HEK293 (cell line): ENCODE results near the gene HMX2.

Experiments
- SETDB1 ChIP-seq: IDR thresholded peaks from one replicate; pipeline ENCODE4 v1.6.1; 2017; ENCODE audit warnings: mild to moderate bottlenecking, low read length, moderate library complexity, mixed read lengths; ENCODE audit not compliant: insufficient read length
- SP2 ChIP-seq: fragments of 450-650 bp; formaldehyde crosslinking; IDR thresholded peaks from 2 replicates; pipeline ENCODE4 v1.5.1; 2016; ENCODE audit warnings: missing biosample characterization, missing genetic modification characterization
- ZBTB7A ChIP-seq: fragments of 450-650 bp; formaldehyde crosslinking; IDR thresholded peaks from 2 replicates; pipeline ENCODE4 v1.5.1; 2016; ENCODE audit warnings: low read depth, missing biosample characterization, missing genetic modification characterization
- ZNF155 ChIP-seq: fragments of 450-650 bp; formaldehyde crosslinking; IDR thresholded peaks from 2 replicates; pipeline ENCODE4 v1.5.1; 2016; ENCODE audit warnings: missing biosample characterization, missing genetic modification characterization
- ZNF266 ChIP-seq: fragments of 450-650 bp; formaldehyde crosslinking; IDR thresholded peaks from 2 replicates; pipeline ENCODE4 v1.5.1; 2016; ENCODE audit warnings: missing biosample characterization, missing genetic modification characterization, low read depth
- ZNF350 ChIP-seq: fragments of 450-650 bp; formaldehyde crosslinking; IDR thresholded peaks from 2 replicates; pipeline ENCODE4 v1.5.0; 2017; ENCODE audit warnings: missing biosample characterization, mild to moderate bottlenecking, missing genetic modification characterization
- TF ChIP-seq, protein P1 (sequence below): fragments of 450-650 bp; formaldehyde crosslinking; IDR thresholded peaks from 2 replicates; pipeline ENCODE4 v1.5.1; 2016; ENCODE audit warnings: missing biosample characterization, missing genetic modification characterization
- TF ChIP-seq, protein P2 (sequence below): fragments of 450-650 bp; formaldehyde crosslinking; IDR thresholded peaks from 2 replicates; pipeline ENCODE4 v1.5.1; 2017; ENCODE audit warnings: missing biosample characterization, missing genetic modification characterization
- TF ChIP-seq, protein P3 (sequence below): fragments of 450-650 bp; formaldehyde crosslinking; IDR thresholded peaks from 2 replicates; pipeline ENCODE4 v1.5.1; 2016; ENCODE audit warnings: missing biosample characterization, missing genetic modification characterization

DNA sequence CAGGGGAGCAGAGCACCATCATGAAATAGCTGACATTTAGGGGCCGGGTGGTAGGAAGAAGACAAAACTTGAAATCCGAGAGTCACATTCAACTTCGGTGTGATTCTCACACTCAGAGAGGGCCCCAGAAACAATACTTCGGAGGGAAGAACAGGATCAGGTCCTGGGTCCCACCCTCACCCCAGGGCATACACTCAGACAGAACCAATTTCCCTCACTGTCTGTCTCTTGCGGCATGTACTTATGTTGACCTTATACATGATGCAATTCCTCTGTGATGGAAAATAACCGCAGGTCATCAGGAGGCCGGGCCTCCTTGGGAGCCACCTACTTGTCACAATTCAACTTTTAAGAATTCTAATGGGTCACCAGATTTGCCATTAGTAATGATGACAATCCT is 38.5 kb upstream of the HMX2 start:
- TF ChIP-seq, protein P1, sequence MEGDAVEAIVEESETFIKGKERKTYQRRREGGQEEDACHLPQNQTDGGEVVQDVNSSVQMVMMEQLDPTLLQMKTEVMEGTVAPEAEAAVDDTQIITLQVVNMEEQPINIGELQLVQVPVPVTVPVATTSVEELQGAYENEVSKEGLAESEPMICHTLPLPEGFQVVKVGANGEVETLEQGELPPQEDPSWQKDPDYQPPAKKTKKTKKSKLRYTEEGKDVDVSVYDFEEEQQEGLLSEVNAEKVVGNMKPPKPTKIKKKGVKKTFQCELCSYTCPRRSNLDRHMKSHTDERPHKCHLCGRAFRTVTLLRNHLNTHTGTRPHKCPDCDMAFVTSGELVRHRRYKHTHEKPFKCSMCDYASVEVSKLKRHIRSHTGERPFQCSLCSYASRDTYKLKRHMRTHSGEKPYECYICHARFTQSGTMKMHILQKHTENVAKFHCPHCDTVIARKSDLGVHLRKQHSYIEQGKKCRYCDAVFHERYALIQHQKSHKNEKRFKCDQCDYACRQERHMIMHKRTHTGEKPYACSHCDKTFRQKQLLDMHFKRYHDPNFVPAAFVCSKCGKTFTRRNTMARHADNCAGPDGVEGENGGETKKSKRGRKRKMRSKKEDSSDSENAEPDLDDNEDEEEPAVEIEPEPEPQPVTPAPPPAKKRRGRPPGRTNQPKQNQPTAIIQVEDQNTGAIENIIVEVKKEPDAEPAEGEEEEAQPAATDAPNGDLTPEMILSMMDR (tag by site-specific recombination): no peak
- TF ChIP-seq SETDB1 (no peak), ZNF350 (no peak), SP2 (tag by site-specific recombination) (no peak), ZBTB7A (tag by site-specific recombination) (no peak), ZNF155 (tag by site-specific recombination) (no peak), ZNF266 (tag by site-specific recombination) (no peak)
- TF ChIP-seq, protein P2, sequence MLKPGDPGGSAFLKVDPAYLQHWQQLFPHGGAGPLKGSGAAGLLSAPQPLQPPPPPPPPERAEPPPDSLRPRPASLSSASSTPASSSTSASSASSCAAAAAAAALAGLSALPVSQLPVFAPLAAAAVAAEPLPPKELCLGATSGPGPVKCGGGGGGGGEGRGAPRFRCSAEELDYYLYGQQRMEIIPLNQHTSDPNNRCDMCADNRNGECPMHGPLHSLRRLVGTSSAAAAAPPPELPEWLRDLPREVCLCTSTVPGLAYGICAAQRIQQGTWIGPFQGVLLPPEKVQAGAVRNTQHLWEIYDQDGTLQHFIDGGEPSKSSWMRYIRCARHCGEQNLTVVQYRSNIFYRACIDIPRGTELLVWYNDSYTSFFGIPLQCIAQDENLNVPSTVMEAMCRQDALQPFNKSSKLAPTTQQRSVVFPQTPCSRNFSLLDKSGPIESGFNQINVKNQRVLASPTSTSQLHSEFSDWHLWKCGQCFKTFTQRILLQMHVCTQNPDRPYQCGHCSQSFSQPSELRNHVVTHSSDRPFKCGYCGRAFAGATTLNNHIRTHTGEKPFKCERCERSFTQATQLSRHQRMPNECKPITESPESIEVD (tag by site-specific recombination): no peak
- TF ChIP-seq, protein P3, sequence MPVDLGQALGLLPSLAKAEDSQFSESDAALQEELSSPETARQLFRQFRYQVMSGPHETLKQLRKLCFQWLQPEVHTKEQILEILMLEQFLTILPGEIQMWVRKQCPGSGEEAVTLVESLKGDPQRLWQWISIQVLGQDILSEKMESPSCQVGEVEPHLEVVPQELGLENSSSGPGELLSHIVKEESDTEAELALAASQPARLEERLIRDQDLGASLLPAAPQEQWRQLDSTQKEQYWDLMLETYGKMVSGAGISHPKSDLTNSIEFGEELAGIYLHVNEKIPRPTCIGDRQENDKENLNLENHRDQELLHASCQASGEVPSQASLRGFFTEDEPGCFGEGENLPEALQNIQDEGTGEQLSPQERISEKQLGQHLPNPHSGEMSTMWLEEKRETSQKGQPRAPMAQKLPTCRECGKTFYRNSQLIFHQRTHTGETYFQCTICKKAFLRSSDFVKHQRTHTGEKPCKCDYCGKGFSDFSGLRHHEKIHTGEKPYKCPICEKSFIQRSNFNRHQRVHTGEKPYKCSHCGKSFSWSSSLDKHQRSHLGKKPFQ (tag by site-specific recombination): no peak
